K562 (cell line): ENCODE results near the gene SUSD3.

ENCODE experiments used
- MAX ChIP-seq: sonication (generic); formaldehyde crosslinking; IDR thresholded peaks from 2 replicates; pipeline ENCODE4 v1.9.0; 2022; ENCODE audit warnings: mild to moderate bottlenecking, missing genetic modification reagents
- POLR2A ChIP-seq: fragments of 450-650 bp; conservative IDR thresholded peaks from 2 replicates; pipeline ENCODE4 v1.6.1; 2016

DNA sequence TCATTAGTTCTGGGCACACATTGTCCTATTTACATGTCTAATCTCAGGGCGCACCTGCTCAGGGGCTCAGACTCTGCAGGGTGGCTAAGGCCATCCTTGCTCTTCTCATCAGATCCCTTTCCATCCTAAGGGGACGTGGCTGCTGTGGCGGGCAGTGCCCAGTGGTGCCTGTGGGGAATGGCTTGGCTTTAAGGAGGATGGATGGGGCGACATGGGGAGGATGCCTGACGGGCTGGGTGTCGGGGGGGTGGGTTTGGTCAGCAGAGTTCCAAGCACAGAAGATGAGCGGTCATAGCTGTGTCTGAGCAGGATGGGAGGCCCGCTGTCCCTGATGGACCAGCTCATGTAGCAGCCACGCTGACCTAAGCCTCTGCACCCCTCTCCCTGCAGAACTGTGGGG, 40.9 kb upstream of the SUSD3 start:
- no peak for TF ChIP-seq MAX
- TF ChIP-seq POLR2A: no peak
